ENCODE results near the gene DCST1. TPM values are rescaled to one million over a fixed set of nuclear protein-coding genes. Genes with fewer than 3 reads are reported as not detected.

Gene DCST1
- total and polyA plus RNA-seq, 8 donors = 0.57 to 0.87 (median 0.79) TPM; not detected in 2

- Histone ChIP-seq H3K27me3 (no peaks in the 10 kb centered on the region), H3K4me1 (peaks cover 15 to 42% of the 10 kb centered on the region in 2 donors), H3K36me3 (peaks cover 0 to 28% of the 10 kb centered on the region in 2 donors), H3K4me3 (peak overlapping the region; percentile 78 to 95), H3K27ac (peak overlapping the region; percentile 81 to 97), H3K9me3 (no peaks in the 10 kb centered on the region)
- ATAC-seq (peak; percentile 1), DNase-seq (peak in 1 of 4 donors; percentile 17)
- TF ChIP-seq, protein P1, sequence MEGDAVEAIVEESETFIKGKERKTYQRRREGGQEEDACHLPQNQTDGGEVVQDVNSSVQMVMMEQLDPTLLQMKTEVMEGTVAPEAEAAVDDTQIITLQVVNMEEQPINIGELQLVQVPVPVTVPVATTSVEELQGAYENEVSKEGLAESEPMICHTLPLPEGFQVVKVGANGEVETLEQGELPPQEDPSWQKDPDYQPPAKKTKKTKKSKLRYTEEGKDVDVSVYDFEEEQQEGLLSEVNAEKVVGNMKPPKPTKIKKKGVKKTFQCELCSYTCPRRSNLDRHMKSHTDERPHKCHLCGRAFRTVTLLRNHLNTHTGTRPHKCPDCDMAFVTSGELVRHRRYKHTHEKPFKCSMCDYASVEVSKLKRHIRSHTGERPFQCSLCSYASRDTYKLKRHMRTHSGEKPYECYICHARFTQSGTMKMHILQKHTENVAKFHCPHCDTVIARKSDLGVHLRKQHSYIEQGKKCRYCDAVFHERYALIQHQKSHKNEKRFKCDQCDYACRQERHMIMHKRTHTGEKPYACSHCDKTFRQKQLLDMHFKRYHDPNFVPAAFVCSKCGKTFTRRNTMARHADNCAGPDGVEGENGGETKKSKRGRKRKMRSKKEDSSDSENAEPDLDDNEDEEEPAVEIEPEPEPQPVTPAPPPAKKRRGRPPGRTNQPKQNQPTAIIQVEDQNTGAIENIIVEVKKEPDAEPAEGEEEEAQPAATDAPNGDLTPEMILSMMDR (IDR thresholded peaks at IDR 0.05) = no peak
- intact Hi-C loops (cut with DNase I) = no loop called here
Observed at GRCh38 chr1:155051342-155051776, 17.7 kb downstream of the DCST1 start.

GRCh38 chr1:155051777-155052398 lies 18.3 kb downstream of the DCST1 start:
- no peaks in the 10 kb centered on the region for H3K27me3 ChIP-seq
- DNase-seq = peak; percentile 18 to 85 (median 74)
- intact Hi-C loops (cut with DNase I) = no loop called here

GRCh38 chr1:155052439-155053395 lies 19.1 kb downstream of the DCST1 start:
- intact Hi-C loops (cut with DNase I) = no loop called here
- DNase-seq = no peak
- TF ChIP-seq, protein P1 (IDR thresholded peaks at IDR 0.05) = peak in 1 of 2 donors; percentile 17
- peaks cover 15 to 42% of the 10 kb centered on the region in 2 donors for H3K4me1 ChIP-seq
- no peaks in the 10 kb centered on the region for H3K9me3 ChIP-seq
- H3K27me3 ChIP-seq = no peaks in the 10 kb centered on the region
- H3K27ac ChIP-seq = peak overlapping the region; percentile 65 to 97
- peaks cover 0 to 42% of the 10 kb centered on the region in 2 donors for H3K36me3 ChIP-seq
- peak; percentile 7 for ATAC-seq
- H3K4me3 ChIP-seq = peak overlapping the region; percentile 78 to 95

More at GRCh38 chr1:155051777-155052398, 18.3 kb downstream of the DCST1 start:
- Histone ChIP-seq H3K4me3 (peak overlapping the region; percentile 78 to 95), H3K9me3 (no peaks in the 10 kb centered on the region), H3K36me3 (peaks cover 0 to 34% of the 10 kb centered on the region in 2 donors), H3K4me1 (peaks cover 15 to 42% of the 10 kb centered on the region in 2 donors), H3K27ac (peak overlapping the region; percentile 81 to 97)
- TF ChIP-seq, protein P1 (IDR thresholded peaks at IDR 0.05) = no peak
- peak; percentile 50 for ATAC-seq

GRCh38 chr1:155053531-155054105 lies 20.0 kb downstream of the DCST1 start:
- H3K27ac ChIP-seq = peak overlapping the region in 1 of 2 donors; percentile 97
- intact Hi-C loops (cut with DNase I) = no loop called here
- no peaks in the 10 kb centered on the region for H3K27me3 ChIP-seq
- ATAC-seq (no peak), DNase-seq (no peak)
- H3K4me1 ChIP-seq = peaks cover 15 to 42% of the 10 kb centered on the region in 2 donors
- H3K9me3 ChIP-seq = no peaks in the 10 kb centered on the region
- TF ChIP-seq, protein P1 (IDR thresholded peaks at IDR 0.05) = no peak
- peaks cover 0 to 51% of the 10 kb centered on the region in 2 donors for H3K36me3 ChIP-seq
- H3K4me3 ChIP-seq = peak overlapping the region in 1 of 2 donors; percentile 95
